Gastroesophageal sphincter (tissue), 3 donors: Measurements from ENCODE around the gene TBC1D5.

Experiments used
- CTCF ChIP-seq, 4 experiments: fragments of 200-600 bp in 2 of 4; fragments of 450-650 bp in 2 of 4; sonication (generic) in 1 of 4; IDR thresholded peaks; one replicate each; pipeline ENCODE4 v1.5.1; 2017 to 2019; ENCODE audit warnings: antibody characterized with exemption in 4 of 4, mild to moderate bottlenecking in 2 of 4, moderate library complexity in 2 of 4
- EP300 ChIP-seq: sonication (generic); formaldehyde crosslinking; IDR thresholded peaks from one replicate; pipeline ENCODE4 v1.6.1; 2017; ENCODE audit warnings: antibody characterized with exemption, mild to moderate bottlenecking
- POLR2AphosphoS5 ChIP-seq: sonication (generic); formaldehyde crosslinking; IDR thresholded peaks from one replicate; pipeline ENCODE4 v1.6.1; 2017; ENCODE audit warnings: antibody characterized with exemption

- TF ChIP-seq CTCF (IDR thresholded peaks at IDR 0.05): no peak
- TF ChIP-seq POLR2AphosphoS5: no peak
- no peak for TF ChIP-seq EP300
These were observed 411.8 kb downstream of the TBC1D5 start for GRCh38 chr3:17330660-17331059.
